HEK293 (cell line): Measurements from ENCODE around the gene PRCC.

Source experiments
- ZBTB48 ChIP-seq: fragments of 450-650 bp; formaldehyde crosslinking; IDR thresholded peaks from 2 replicates; pipeline ENCODE4 v1.5.1; 2016; ENCODE audit warnings: missing biosample characterization, missing genetic modification characterization
- ZNF530 ChIP-seq: fragments of 450-650 bp; formaldehyde crosslinking; IDR thresholded peaks from 2 replicates; pipeline ENCODE4 v1.5.1; 2016; ENCODE audit warnings: low read depth, missing biosample characterization, missing genetic modification characterization
- TF ChIP-seq, protein P1 (sequence below): fragments of 450-650 bp; formaldehyde crosslinking; IDR thresholded peaks from 2 replicates; pipeline ENCODE4 v1.5.1; 2016; ENCODE audit warnings: missing biosample characterization, missing genetic modification characterization
- TF ChIP-seq, protein P2 (sequence below): fragments of 450-650 bp; formaldehyde crosslinking; IDR thresholded peaks from 2 replicates; pipeline ENCODE4 v1.5.1; 2017; ENCODE audit warnings: missing biosample characterization, missing genetic modification characterization
- TF ChIP-seq, protein P3 (sequence below): fragments of 450-650 bp; formaldehyde crosslinking; IDR thresholded peaks from 2 replicates; pipeline ENCODE4 v1.5.1; 2016; ENCODE audit warnings: missing biosample characterization, missing genetic modification characterization
- TF ChIP-seq, protein P4 (sequence below): IDR thresholded peaks from 2 replicates; pipeline ENCODE4 v1.6.1; 2011; ENCODE audit warnings: mild to moderate bottlenecking, low read depth, low read length, borderline replicate concordance
- TF ChIP-seq, protein P5 (sequence below): fragments of 450-650 bp; formaldehyde crosslinking; IDR thresholded peaks from 2 replicates; pipeline ENCODE4 v1.5.1; 2016; ENCODE audit warnings: missing biosample characterization, missing genetic modification characterization
- TF ChIP-seq, protein P6 (sequence below): fragments of 450-650 bp; formaldehyde crosslinking; IDR thresholded peaks from 2 replicates; pipeline ENCODE4 v1.5.1; 2016; ENCODE audit warnings: missing biosample characterization, missing genetic modification characterization

DNA sequence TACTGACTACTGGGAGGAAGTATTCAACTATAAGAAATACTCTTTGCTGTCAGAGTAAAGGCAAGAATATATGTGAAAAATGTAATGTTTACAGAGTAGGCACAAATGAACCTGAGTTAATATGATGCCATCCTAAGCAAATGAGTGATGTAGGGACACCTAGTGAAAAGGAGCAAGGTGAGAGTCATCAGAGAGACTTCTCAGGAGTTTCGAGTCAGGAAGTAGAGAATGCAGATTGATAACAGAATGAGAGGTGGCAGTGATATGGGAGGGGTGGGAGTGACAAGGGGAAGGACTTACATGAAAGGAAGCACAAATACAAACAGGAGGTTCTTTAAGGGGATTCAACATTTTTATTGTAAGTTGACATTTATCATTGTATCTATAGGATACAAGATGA is 10.2 kb downstream of the PRCC start:
- TF ChIP-seq, protein P1, sequence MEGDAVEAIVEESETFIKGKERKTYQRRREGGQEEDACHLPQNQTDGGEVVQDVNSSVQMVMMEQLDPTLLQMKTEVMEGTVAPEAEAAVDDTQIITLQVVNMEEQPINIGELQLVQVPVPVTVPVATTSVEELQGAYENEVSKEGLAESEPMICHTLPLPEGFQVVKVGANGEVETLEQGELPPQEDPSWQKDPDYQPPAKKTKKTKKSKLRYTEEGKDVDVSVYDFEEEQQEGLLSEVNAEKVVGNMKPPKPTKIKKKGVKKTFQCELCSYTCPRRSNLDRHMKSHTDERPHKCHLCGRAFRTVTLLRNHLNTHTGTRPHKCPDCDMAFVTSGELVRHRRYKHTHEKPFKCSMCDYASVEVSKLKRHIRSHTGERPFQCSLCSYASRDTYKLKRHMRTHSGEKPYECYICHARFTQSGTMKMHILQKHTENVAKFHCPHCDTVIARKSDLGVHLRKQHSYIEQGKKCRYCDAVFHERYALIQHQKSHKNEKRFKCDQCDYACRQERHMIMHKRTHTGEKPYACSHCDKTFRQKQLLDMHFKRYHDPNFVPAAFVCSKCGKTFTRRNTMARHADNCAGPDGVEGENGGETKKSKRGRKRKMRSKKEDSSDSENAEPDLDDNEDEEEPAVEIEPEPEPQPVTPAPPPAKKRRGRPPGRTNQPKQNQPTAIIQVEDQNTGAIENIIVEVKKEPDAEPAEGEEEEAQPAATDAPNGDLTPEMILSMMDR, result no peak
- TF ChIP-seq, protein P2, sequence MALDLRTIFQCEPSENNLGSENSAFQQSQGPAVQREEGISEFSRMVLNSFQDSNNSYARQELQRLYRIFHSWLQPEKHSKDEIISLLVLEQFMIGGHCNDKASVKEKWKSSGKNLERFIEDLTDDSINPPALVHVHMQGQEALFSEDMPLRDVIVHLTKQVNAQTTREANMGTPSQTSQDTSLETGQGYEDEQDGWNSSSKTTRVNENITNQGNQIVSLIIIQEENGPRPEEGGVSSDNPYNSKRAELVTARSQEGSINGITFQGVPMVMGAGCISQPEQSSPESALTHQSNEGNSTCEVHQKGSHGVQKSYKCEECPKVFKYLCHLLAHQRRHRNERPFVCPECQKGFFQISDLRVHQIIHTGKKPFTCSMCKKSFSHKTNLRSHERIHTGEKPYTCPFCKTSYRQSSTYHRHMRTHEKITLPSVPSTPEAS, result no peak
- TF ChIP-seq, protein P3, sequence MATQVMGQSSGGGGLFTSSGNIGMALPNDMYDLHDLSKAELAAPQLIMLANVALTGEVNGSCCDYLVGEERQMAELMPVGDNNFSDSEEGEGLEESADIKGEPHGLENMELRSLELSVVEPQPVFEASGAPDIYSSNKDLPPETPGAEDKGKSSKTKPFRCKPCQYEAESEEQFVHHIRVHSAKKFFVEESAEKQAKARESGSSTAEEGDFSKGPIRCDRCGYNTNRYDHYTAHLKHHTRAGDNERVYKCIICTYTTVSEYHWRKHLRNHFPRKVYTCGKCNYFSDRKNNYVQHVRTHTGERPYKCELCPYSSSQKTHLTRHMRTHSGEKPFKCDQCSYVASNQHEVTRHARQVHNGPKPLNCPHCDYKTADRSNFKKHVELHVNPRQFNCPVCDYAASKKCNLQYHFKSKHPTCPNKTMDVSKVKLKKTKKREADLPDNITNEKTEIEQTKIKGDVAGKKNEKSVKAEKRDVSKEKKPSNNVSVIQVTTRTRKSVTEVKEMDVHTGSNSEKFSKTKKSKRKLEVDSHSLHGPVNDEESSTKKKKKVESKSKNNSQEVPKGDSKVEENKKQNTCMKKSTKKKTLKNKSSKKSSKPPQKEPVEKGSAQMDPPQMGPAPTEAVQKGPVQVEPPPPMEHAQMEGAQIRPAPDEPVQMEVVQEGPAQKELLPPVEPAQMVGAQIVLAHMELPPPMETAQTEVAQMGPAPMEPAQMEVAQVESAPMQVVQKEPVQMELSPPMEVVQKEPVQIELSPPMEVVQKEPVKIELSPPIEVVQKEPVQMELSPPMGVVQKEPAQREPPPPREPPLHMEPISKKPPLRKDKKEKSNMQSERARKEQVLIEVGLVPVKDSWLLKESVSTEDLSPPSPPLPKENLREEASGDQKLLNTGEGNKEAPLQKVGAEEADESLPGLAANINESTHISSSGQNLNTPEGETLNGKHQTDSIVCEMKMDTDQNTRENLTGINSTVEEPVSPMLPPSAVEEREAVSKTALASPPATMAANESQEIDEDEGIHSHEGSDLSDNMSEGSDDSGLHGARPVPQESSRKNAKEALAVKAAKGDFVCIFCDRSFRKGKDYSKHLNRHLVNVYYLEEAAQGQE (tag by site-specific recombination), result no peak
- no peak for TF ChIP-seq ZBTB48 (tag by site-specific recombination)
- TF ChIP-seq ZNF530, result no peak
- TF ChIP-seq, protein P4, sequence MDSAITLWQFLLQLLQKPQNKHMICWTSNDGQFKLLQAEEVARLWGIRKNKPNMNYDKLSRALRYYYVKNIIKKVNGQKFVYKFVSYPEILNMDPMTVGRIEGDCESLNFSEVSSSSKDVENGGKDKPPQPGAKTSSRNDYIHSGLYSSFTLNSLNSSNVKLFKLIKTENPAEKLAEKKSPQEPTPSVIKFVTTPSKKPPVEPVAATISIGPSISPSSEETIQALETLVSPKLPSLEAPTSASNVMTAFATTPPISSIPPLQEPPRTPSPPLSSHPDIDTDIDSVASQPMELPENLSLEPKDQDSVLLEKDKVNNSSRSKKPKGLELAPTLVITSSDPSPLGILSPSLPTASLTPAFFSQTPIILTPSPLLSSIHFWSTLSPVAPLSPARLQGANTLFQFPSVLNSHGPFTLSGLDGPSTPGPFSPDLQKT, result no peak
- TF ChIP-seq, protein P5, sequence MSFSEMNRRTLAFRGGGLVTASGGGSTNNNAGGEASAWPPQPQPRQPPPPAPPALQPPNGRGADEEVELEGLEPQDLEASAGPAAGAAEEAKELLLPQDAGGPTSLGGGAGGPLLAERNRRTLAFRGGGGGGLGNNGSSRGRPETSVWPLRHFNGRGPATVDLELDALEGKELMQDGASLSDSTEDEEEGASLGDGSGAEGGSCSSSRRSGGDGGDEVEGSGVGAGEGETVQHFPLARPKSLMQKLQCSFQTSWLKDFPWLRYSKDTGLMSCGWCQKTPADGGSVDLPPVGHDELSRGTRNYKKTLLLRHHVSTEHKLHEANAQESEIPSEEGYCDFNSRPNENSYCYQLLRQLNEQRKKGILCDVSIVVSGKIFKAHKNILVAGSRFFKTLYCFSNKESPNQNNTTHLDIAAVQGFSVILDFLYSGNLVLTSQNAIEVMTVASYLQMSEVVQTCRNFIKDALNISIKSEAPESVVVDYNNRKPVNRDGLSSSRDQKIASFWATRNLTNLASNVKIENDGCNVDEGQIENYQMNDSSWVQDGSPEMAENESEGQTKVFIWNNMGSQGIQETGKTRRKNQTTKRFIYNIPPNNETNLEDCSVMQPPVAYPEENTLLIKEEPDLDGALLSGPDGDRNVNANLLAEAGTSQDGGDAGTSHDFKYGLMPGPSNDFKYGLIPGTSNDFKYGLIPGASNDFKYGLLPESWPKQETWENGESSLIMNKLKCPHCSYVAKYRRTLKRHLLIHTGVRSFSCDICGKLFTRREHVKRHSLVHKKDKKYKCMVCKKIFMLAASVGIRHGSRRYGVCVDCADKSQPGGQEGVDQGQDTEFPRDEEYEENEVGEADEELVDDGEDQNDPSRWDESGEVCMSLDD (tag by site-specific recombination), result no peak
- TF ChIP-seq, protein P6, sequence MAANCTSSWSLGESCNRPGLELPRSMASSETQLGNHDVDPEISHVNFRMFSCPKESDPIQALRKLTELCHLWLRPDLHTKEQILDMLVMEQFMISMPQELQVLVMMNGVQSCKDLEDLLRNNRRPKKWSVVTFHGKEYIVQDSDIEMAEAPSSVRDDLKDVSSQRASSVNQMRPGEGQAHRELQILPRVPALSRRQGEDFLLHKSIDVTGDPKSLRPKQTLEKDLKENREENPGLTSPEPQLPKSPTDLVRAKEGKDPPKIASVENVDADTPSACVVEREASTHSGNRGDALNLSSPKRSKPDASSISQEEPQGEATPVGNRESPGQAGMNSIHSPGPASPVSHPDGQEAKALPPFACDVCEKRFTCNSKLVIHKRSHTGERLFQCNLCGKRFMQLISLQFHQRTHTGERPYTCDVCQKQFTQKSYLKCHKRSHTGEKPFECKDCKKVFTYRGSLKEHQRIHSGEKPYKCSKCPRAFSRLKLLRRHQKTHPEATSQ, result no peak
